ENCODE data around the gene OXA1L.
"Not testable (repeated sequence)": the region's sequence is repeated elsewhere in the genome, so short reads cannot be mapped to it uniquely, and the experiment has no call there.

OXA1L gene

GRCh38 chr14:22802860-22803686 is 36.6 kb downstream of the OXA1L start:
- DNase-seq = no peak

- no peak for DNase-seq
Observed at GRCh38 chr14:22803687-22803974, 37.1 kb downstream of the OXA1L start.

GRCh38 chr14:22805235-22805634 is 38.7 kb downstream of the OXA1L start:
- DNase-seq = not testable (repeated sequence)

- no peak for DNase-seq
Observed at GRCh38 chr14:22807432-22808087, 41.1 kb downstream of the OXA1L start.

GRCh38 chr14:22808388-22809209 is 42.1 kb downstream of the OXA1L start:
- DNase-seq = no peak

- no peak for DNase-seq
Observed at GRCh38 chr14:22811722-22812121, 45.2 kb downstream of the OXA1L start.

GRCh38 chr14:22812744-22813143 is 46.3 kb downstream of the OXA1L start:
- DNase-seq = no peak

- DNase-seq = no peak
Observed at GRCh38 chr14:22813145-22813544, 46.7 kb downstream of the OXA1L start.

- no peak for DNase-seq
Observed at GRCh38 chr14:22814373-22814772, 47.9 kb downstream of the OXA1L start.

GRCh38 chr14:22814941-22815713 is 48.6 kb downstream of the OXA1L start, which contains the start of gene SLC7A7:
SLC7A7 (minus strand) TSS chr14:22815435; CDS start chr14:22813398, 2,037 bp downstream.
- DNase-seq = no peak

GRCh38 chr14:22819151-22819988 is 52.9 kb downstream of the OXA1L start:
- no peak for DNase-seq

- no peak for DNase-seq
Observed at GRCh38 chr14:22820731-22821130, 54.2 kb downstream of the OXA1L start.

GRCh38 chr14:22821193-22822015 is 54.9 kb downstream of the OXA1L start:
- no peak for DNase-seq

GRCh38 chr14:22822016-22822570 is 55.6 kb downstream of the OXA1L start:
- no peak for DNase-seq
